GM21528 (cell line): ENCODE data around the gene FCGR2B.
"Not testable (repeated sequence)": the region's sequence is repeated elsewhere in the genome, so short reads cannot be mapped to it uniquely, and the experiment has no call there.

ENCODE experiments used
- ATAC-seq: cut with Tn5 transposase; IDR thresholded peaks from one replicate; pipeline ENCODE4 v1.9.1; 2021; ENCODE audit warnings: mild to moderate bottlenecking, moderate library complexity; ENCODE audit not compliant: unreplicated experiment, low FRiP score

The FCGR2B gene

DNA sequence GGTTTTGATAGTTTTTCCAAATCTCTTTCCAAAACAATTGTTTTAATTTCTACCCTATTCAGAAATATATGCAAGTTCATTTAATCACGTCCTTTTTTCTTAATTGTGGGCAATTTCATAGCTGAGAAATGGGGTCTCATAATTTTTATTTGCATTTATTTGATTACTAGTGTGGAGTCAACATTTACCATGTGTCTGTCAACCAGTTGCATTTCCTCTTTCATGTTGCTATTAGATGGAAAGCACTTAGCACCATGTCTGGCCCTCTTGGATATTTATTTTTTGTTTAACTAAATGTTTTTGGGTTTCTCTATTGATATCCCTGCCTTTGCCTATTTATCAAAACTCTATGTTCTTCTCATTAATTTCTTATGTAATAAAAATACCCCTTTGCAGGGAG lies 18.1 kb upstream of the FCGR2B start:
- not testable (repeated sequence) for ATAC-seq

DNA sequence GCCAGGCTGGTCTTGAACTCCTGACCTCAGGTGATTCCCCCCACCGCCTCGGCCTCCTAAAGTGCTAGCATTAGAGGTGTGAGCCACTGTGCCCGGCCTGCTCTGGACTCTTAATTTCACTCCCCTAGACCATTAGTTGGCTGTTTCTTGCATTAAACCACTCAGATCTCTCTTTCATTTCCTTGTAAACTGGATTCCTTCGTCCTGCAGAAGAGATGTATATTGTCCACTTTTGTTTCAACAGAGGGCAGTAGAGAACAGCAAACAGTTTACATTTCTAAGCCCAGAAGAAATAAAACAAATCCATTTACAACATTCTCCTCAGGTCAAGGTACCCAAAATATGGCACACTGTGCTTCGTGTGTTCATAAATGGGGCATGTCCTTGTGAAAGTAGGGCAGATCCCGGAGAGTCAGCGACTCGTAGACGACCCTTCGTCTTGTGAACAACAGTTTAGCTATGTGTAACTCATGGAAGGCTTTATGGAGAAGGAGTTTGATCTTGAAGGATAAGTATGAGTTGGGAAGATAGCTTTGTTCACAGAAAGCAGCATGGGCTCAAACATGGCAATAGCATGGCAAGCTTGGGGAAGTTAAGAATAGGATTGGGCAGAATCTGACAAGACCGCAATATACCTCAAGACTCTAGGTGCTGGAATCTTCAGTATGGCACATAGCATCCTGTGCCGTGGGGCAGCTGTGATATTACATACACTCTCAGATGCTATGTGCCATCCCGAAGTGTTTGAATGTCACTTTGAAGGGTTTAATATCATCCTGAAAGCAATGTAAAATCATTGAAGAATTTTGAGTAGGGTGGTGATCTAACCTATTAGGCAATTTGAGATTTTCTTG lies 15.2 kb upstream of the FCGR2B start:
- ATAC-seq: not testable (repeated sequence)

DNA sequence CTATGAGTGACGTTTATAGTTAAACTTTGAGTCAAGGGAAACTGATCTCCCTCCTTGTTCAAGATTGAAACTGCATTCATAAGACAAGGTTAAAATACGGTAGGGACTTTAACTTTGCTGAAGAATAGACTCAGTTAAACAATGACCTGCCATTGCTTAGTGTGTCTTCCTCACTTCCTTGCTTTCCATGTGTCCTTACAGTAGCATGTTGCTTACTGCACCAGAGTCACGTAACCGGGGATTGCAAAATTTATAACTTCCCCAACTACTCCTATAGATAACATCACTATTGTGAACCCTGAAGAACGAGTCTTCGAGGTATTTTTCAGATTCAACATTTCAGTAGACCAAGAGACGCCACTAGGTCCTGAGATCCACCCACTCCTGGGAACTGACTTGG lies 9.4 kb upstream of the FCGR2B start:
- ATAC-seq: not testable (repeated sequence)

DNA sequence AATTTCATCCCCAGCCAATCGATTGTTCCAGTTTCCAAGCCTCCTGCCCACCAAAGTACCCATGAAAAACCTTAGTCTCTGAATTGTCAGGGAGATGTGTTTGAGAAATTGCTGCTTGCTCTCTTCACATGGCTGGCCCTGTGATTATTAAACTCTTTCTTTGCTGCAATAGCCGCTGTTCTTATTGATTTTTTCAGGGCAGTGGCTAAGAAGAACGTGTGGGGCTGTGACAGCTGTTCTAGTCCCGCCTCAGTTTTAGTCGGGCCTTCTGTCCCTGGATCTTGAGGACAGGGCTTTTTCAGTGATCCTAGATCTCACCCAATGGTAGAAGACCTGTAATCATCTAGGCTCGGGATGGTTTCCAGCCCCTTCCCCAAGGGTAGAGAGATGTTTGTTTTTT lies 9.0 kb upstream of the FCGR2B start:
- ATAC-seq: not testable (repeated sequence)

DNA sequence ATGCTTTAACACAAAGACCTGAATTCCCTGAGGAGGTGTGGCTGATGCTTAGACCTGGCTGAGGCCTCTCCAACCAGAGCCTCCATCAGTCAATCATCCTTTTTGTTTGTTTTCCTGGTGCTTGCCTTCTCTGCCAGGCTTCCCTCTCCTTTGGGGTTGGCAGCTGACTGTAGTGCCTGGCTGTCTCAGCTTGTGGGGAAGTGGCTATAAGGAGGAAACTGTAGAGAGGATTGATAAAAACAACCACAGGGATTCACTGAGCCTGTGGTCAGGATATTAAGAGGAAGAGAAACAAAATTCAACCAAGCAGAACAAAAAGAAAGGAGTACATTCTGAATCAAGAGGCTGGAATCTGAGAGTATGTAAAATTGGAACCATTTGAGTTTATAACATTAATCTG lies 4.4 kb upstream of the FCGR2B start:
- not testable (repeated sequence) for ATAC-seq

DNA sequence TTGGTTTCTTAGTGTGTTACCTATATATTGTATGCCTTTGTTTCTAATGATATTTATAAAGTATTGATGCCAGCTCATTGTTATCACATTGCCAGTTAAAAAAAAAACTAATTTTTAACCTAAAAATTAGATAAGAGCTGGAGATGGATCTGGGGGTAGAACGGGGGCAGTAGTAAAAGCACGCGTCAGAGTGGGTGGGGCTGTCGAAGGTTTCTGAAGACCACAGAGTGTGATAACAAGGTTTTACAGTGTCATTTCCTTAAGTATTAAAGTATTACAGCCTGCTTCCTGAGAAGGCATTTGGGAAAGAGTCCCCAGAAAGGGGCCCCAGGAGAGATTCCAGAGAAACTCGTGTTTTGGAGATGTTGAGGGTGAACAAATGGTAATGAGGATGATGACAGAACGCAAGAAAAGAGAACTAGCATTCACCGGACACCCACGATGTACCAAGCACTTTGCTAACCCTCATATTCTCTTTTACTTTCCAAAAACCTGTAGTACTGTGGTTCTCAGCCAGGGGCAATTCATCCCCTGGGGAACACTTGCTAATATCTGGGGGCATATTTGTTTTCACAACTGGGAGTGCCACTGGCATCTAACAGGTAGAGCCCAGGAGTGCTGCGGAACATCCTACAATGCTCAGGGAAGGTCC lies 1.2 kb upstream of the FCGR2B start:
- ATAC-seq: not testable (repeated sequence)

DNA sequence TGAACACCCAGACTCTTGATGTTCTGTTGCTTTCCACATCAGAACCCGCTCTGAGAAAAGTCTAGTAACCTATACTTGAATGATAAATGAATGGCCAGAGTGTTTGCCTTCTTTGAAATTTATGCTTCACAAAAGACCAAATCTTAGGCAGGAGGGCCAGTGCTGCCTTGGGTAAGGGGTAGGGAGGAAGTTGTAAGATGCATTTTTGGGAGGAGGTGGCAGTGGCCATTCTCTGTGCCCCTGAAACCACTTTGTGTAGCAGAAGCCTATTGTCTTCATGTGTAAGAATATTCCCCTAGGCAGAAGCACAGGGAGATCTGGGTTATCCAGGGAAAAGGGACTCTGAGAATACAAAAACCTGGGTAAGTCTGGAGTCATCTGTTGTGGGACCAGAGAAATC lies 626 bp downstream of the FCGR2B start:
- not testable (repeated sequence) for ATAC-seq

DNA sequence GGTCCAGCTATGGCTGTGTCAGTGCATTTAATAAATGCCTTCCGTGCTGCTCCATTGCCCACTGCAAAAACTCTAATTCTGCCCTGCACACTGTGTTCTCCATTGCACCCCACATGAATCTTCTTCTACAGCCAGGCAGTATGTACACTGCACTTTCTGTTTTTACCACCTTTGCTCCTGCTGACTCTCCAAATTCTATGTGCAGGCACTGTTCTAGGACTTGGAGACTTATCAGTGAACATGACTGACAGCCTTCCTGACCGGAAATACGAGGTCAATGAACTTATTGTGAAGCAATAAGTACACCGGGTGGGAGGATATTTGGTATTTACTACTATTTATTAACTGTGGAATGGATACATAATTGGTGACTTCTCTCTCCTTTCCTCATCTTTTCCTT lies 1.7 kb downstream of the FCGR2B start:
- not testable (repeated sequence) for ATAC-seq

DNA sequence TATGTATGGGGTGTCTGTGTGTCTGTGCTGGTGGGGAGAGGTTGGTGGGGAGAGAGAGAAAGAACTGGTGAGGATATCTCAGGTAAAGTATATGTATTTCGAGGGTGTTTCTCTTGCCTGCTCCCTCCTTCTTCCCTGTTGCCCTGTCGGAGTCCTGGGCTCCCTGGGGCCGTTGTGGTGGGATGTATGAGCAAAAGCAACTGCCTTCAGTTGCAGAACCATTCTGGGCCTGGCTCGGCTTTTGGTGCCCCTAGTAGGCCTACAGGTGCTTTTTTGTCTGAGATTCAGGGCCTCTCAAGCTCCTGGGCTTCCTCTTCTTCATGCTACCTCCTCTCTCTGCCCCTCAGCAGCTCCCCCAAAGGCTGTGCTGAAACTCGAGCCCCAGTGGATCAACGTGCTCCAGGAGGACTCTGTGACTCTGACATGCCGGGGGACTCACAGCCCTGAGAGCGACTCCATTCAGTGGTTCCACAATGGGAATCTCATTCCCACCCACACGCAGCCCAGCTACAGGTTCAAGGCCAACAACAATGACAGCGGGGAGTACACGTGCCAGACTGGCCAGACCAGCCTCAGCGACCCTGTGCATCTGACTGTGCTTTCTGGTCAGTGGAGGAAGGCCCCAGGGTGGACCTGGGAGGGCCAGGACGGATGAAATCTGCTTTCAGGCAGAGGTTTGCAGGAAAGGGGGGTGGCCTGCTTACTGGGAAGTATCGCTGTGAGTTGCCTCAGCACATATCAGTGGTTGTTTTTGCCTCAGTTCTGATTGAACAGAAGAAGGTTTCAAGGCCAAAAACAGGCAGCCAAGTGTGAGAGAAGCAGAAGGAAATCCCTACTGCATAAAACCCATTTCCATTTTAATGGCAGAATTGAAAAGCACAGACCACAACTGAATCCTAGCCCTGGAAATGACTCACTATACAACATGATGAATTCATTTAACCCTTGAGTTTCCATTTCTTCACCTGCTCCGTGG lies 8.4 kb downstream of the FCGR2B start:
- not testable (repeated sequence) for ATAC-seq

DNA sequence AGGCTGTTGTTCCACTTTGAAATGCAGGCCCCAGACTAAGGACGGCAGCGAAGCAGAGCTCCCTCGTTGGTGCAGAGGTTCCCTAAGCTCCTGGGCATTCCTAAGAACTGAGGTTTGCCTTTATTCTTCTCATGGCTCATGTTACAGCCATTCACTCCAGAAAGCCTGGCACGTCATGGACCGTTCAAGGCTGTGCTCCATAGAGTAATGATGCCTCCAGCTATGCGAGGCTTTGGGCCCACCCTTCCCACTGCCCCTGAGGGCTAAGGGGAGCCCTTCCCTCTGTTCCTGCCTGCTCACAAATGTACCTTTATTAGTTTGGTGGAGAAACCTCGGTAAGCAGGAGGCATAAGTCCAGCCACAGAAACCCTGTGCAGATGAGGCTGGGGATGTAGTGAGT lies 10.5 kb downstream of the FCGR2B start:
- not testable (repeated sequence) for ATAC-seq

DNA sequence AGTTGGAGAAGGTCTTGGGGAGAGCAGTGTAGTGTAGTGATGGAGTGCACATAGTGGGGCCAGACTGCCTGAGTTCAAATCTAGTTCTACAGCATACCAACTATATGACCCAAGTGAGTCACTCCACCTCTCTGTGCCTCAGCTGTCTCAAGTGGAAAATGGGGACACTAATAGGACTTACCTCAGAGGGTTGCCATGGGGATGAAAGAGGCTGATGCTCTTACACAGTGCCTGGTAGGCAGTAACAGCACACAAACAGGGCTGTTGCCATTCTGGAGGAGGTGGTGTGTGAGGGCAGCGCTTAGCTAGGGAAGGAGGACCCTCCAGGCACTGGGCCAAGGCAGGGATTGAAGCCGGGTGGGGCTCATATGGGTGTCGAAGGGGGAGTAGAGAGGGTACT lies 11.5 kb downstream of the FCGR2B start:
- ATAC-seq: not testable (repeated sequence)

DNA sequence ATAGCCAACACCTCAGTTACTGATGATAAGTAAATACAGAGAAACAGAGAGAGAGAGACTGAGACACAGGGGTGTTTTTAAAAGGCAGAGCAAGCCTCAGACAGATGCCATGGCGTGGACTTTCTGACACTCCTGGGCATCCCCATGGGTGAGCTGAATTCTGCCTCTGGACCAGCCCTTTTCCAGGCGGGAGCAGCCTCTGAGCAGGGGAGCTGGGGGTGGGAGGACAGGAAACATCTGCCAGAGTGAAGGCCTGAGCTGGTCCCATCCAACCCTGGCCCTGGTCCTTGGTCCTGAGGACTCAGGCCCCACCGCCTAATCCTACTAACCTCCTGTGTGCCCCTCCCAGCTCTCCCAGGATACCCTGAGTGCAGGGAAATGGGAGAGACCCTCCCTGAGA lies 12.0 kb downstream of the FCGR2B start:
- ATAC-seq: not testable (repeated sequence)

DNA sequence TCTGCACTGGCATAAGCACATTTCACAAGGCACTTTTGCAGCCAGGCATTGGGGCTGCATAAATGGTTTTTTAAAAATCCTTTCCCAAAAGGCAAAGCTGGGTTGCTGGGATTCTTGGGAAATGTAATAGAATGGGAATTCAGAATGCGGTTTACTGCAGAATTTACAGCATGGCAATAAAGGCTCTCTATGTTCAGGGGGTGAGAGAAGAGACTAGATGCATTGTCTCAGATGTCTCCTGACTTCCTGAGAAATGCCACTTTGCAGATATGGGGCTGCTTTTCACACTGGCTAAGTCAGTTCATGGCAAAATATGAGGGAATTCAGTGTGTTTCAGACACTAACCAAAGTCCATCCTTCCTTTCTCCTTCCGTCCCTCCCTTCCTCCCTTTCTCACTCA lies 13.5 kb downstream of the FCGR2B start:
- no peak for ATAC-seq

DNA sequence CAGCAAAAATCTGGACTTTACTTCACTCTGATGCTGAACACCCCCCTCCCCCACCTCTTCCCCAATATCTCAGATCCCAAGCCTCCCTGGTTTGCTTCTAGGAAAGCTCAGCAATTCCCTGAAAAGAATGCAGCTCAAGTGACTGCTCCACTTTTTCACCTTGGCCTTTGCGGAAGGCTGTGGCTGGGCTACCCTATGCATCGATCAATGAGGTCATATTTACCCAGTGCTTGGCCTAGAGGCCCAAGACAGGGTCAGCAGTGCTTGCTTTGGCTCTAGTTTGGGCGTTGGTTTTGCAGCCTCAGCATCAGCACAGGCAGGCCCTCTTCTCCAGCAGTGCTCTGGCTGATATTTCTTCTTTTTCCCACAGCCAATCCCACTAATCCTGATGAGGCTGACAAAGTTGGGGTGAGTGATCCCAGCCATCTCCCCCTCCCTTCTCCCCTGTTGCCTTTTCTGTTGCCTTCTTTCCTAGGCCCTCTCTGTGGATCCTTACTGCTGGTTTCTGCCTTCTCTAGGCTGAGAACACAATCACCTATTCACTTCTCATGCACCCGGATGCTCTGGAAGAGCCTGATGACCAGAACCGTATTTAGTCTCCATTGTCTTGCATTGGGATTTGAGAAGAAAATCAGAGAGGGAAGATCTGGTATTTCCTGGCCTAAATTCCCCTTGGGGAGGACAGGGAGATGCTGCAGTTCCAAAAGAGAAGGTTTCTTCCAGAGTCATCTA lies 14.2 kb downstream of the FCGR2B start:
- ATAC-seq: no peak

DNA sequence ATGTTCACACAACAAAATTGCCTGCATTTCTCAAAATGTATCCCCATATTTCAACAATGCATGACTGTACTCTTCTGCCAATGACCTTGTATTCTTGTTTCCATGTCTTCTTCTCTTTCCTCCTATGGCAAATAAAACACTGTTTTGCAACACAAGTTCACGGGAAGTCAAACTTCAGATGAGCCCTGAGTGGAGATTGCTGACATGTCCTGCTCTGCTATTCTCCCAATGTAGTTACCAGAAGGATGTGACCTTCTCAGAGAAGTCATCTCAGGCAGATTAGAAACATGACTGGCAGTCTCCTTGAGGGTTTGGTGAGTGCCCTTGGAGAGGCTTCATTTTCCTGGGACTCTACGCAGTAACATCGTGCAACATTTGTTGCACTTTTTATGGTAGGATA lies 15.6 kb downstream of the FCGR2B start:
- no peak for ATAC-seq

DNA sequence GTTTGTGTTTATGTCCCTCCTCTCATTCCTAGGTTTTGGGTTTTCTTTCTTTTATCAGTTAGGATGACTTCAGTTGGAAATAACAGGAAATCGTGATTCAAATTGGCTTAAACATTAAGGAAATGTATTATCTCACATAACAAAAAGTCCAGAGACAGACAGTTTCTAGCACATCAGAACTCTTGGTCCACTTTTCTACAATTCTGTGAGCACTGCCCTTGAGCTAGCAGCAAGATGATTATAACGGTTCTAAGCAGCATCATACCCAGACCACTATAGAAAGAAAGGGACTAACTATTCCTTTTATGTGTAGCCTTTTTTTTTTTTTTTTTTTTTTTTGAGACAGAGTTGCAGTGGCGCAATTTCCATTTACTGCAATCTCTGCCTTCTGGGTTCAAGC lies 18.9 kb downstream of the FCGR2B start:
- no peak for ATAC-seq

DNA sequence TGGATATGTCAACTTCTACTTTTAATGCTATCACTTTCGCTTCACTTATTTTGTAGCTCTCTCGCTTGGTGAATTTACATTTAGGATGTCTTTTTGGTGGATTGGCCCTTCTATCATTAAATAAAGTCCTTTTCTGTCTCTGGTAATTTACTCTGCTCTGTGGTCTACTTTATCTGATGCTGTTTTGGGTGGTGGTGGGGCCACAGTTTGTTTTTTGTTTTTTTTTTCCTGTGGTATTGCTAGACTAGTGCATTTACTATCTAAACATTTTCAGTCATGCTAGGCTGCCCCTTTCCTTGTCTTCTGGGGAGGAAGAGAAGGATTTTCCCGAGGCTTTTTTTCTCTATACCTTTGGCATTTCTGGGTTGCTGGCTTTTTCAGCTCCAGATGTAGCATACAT lies 26.0 kb downstream of the FCGR2B start:
- no peak for ATAC-seq

DNA sequence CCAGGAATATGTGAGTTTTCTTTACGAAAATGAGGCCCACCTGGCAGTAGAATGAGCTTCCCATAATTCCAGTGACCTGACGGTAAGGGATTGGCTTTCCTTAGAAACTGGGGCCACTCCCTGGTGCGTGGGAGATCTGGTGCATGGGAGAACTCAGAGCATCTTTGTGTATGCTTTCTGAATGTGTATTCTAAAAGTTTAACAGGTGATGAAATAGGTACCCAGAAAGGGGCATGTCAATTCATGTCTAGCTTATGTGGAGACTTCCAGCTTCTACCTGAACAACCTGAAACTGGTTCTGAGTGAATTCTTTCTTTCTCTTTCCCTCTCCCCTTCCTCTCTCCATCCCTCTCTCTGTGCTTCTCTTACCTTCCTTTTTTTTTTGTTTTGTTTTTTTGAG lies 28.9 kb downstream of the FCGR2B start:
- no peak for ATAC-seq

DNA sequence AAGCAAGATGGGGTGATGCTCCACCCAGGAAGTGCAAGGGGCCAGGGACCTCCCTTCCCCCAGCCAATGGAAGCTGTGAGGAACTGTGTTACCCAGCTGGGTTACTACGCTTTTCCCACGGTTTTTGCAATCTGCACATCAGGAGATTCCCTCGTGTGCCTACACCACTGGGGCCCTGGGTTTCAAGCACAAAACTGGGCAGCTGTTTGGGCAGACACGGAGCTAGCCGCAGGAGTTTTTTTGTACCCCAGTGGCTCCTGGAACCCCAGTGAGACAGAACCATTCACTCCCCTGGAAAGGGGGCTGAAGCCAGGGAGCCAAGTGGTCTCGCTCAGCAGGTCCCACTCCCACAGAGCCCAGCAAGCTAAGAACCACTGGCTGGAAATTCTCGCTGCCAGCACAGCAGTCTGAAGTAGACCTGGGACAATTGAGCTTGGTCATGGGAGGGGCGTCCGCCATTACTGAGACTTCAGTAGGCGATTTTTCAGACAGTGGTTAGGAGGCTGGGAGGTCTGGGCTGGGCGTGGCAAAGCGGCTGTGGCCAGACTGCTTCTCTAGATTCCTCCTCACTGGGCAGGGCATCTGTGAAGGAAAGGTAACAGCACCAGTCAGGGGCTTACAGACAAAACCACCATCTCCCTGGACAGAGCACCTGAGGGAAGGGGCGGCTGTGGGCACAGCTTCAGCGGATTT lies 30.2 kb downstream of the FCGR2B start:
- not testable (repeated sequence) for ATAC-seq

DNA sequence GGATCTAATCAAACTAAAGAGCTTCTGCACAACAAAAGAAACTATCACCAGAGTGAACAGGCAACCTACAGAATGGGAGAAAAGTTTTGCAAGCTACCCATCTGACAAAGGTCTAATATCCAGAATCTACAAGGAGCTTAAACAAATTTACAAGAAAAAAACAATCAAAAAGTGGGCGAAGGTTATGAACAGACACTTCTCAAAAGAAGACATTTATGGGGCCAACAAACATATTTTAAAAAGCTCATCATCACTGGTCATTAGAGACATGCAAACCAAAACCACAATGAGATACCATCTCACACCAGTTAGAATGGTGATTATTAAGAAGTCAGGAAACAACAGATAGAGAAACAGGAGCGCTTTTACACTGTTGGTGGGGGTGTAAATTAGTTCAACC lies 35.4 kb downstream of the FCGR2B start:
- not testable (repeated sequence) for ATAC-seq
